Muscle layer of duodenum (tissue), 2 donors: ENCODE data around the gene PPP1R12B.
"Not testable (repeated sequence)": the region's sequence is repeated elsewhere in the genome, so short reads cannot be mapped to it uniquely, and the experiment has no call there.

Source experiments
- H3K27ac ChIP-seq: one replicate; pipeline ENCODE4 v1.7.0; 2013; ENCODE audit warnings: mild to moderate bottlenecking, low read length
- H3K27me3 ChIP-seq: one replicate; pipeline ENCODE4 v1.7.0; 2013; ENCODE audit warnings: low read depth, mild to moderate bottlenecking, control low read depth, low read length
- H3K36me3 ChIP-seq, 2 donors: one replicate each; pipeline ENCODE4 v1.7.0; 2013; ENCODE audit warnings: low read length in 2 of 2, control low read depth in 1 of 2, mild to moderate bottlenecking in 1 of 2; ENCODE audit not compliant: insufficient read depth in 2 of 2, control insufficient read depth in 1 of 2
- H3K4me1 ChIP-seq, 2 donors: one replicate each; pipeline ENCODE4 v1.7.0; 2013; ENCODE audit warnings: low read length in 2 of 2, mild to moderate bottlenecking in 2 of 2, control low read depth in 1 of 2, moderate library complexity in 1 of 2; ENCODE audit not compliant: insufficient read depth in 2 of 2, control insufficient read depth in 1 of 2
- H3K4me3 ChIP-seq, 2 donors: one replicate each; pipeline ENCODE4 v1.7.0; 2013; ENCODE audit warnings: low read length in 2 of 2, low read depth in 1 of 2, mild to moderate bottlenecking in 1 of 2
- H3K9me3 ChIP-seq, 2 donors: one replicate each; pipeline ENCODE4 v1.7.0; 2013; ENCODE audit warnings: low read length in 2 of 2, control low read depth in 1 of 2, mild to moderate bottlenecking in 1 of 2; ENCODE audit not compliant: control insufficient read depth in 1 of 2
- donor health status: healthy.

PPP1R12B gene

DNA sequence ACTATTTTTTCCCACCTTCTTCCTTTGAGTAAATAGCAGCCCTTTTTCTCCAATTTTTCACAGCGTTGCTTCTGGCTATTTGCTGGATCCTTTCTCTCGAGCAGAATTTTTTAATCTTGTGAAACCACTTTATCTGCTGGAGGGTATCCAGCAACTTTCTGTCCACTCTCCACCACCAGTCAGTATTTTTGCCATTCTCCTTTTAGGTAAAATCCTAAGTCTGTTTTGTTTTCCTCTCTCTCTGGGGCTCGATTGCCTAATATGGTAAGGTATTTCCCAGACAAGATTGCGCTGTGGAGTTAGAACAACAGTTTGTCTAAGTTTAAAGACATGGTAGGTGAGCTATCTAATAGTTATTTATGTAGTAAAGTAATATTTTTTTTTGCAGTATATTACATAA, 156.9 kb downstream of the PPP1R12B start:
- Histone ChIP-seq H3K27me3 (no peaks in the 10 kb centered on the region), H3K4me1 (peaks cover 0 to 4% of the 10 kb centered on the region in 2 donors), H3K4me3 (no peak overlapping the region), H3K9me3 (no peaks in the 10 kb centered on the region), H3K36me3 (no peaks in the 10 kb centered on the region), H3K27ac (peak overlapping the region; percentile 87)

DNA sequence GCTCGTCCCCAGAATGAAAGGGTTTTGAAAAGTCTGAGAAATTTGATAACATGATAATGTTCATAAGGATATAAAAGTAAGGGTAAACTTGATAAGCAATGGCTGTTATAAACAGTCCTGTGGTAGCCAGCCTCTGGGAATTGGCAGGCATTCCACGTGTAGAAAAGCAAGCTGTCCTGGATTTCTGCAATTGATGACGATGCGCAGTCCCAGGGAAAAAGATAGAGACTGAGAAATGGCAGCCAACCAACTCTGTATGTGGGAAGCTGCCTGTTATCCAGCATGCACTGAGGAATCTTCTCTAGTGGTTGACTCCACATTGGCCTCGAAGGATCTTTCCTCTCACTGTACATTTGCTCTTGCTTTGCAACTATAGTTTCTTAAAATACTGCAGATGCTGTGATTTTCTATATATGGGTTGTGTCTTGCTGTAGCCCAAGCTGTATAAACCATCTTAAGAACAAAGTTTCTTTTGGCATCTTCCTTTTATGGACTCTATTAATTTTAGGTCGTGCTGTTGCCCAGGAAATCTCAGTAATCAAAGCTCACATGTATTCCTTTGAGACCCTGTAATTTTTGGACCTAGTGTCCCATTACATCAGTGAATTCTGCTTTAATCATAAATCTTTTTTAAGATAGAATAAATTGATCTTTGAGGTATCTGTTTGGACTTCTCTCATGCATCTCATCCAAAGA, 157.5 kb downstream of the PPP1R12B start:
- Histone ChIP-seq H3K27ac (peak overlapping the region; percentile 87), H3K4me3 (peak overlapping the region in 1 of 2 donors; percentile 28)
- H3K9me3 ChIP-seq, H3K36me3 ChIP-seq, H3K4me1 ChIP-seq, H3K27me3 ChIP-seq: not testable (repeated sequence)

DNA sequence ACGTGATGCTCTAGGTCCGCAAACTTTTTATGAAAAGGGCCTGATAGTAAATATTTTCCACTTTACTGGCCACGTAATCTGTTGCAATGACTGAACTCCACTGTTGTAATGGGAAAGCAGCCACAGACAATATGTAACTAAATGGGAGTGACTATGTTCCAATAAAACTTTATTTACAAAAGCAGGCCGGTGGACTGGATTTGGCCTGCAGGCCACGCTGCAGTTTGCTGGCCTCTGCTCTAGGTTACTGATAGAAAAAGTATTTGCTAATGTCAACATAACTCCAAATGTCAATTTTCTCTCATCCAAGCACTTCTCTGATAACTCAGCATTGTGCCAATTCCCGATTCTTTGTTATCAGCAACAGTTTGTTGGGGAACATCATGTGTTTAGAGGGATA, 160.4 kb downstream of the PPP1R12B start:
- H3K27me3 ChIP-seq, H3K4me1 ChIP-seq, H3K9me3 ChIP-seq, H3K36me3 ChIP-seq, H3K4me3 ChIP-seq, H3K27ac ChIP-seq: not testable (repeated sequence)

DNA sequence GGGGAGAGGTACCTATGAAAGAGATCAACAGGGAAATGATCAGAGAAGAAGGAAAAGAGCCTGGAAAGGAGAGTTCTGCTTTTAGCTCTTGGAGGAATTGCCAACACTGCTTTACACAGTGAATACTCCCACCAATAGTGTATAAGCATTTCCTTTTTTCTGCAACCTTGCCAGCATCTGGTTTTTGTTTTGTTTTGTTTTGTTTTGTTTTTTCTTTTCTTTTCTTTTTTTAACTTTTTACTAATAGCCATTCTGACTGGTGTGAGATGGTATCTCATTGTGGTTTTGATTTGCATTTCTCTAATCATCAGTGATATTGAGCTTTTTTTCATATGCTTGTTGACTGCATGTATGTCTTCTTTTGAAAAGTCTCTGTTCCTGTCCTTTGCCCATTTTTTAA, 165.4 kb downstream of the PPP1R12B start:
- H3K36me3 ChIP-seq, H3K4me1 ChIP-seq, H3K4me3 ChIP-seq, H3K27ac ChIP-seq, H3K9me3 ChIP-seq, H3K27me3 ChIP-seq: not testable (repeated sequence)

DNA sequence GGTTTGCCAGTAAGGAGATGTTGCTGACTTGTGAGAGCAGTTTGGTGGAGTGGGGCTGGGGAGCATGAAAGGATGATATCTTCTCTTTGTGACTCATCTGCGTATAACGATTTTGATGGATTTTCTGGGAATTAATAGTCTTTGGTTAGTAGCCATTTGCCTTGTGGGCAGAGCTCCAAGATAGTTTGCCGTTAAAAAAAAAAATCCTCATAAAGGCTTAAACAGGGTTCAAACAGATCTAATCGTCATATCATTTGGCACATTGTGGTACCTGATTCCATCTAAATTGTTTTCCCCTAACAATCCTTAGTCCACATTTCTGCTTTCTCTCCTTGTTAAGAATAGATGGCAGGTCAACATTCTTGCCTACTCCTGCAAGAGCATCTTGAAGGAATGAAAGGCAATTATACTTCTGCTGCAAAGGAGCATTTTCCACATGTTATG, 168.0 kb downstream of the PPP1R12B start:
- Histone ChIP-seq H3K4me1 (no peaks in the 10 kb centered on the region), H3K9me3 (no peaks in the 10 kb centered on the region), H3K27me3 (no peaks in the 10 kb centered on the region), H3K4me3 (no peak overlapping the region), H3K36me3 (no peaks in the 10 kb centered on the region), H3K27ac (no peak overlapping the region)

DNA sequence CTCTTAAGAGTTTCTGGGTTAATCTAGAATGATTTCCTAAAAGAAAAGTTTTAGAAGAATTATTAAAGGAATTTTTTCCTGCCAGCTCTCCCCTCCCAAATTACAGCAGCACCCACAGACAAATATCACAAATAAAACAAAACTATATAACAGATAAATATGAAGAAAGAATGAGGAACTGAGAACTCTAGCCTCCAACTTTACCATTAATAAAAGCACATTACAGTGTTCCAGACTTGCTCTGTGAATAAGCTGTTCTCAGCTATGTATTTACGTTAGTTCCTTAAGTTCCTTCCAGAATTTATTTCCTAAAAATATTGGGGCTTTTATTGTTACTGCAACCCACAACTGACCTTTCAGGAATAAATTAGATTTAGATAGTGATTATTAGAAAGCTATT, 168.6 kb downstream of the PPP1R12B start:
- H3K4me1 ChIP-seq, H3K27ac ChIP-seq, H3K36me3 ChIP-seq, H3K4me3 ChIP-seq, H3K9me3 ChIP-seq, H3K27me3 ChIP-seq: not testable (repeated sequence)

DNA sequence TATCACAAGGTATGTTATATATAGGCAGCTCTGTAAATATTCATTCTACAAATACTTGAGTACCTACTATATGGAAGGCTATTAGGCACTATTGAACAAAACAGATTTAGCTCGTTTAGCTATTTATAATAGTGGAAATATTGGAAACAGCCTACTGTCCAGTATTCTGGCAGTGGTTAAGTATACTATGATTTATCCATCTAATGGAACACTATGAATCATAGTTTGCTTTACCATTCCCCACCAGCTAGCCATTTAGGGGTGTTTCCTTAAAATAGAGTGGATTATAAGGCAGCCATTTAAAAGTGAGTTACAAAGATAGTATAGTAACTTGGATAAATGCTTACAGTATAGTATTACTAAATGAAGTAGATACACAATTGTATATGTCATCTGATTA, 169.7 kb downstream of the PPP1R12B start:
- H3K27ac ChIP-seq, H3K36me3 ChIP-seq, H3K9me3 ChIP-seq, H3K27me3 ChIP-seq, H3K4me3 ChIP-seq, H3K4me1 ChIP-seq: not testable (repeated sequence)

DNA sequence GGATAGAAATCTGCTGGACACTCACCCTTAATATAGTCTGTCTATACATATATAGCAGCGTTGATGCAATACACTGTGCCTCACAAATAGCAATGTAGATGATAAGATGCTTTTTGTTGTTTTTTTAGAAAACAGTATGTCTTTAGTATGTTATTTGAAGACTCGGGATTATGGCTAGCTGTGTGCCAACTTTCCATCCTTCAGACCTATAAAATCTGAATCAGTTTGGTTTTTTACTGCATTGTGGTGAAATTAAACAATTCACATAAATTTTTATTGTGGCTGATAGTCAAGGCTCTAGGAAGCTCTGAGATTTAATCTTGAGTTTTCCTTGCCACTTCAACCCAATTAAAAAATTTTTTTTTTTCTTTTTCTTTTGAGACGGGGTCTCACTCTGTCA, 170.4 kb downstream of the PPP1R12B start:
- not testable (repeated sequence) for H3K27me3 ChIP-seq, H3K36me3 ChIP-seq, H3K9me3 ChIP-seq, H3K4me1 ChIP-seq, H3K4me3 ChIP-seq
- H3K27ac ChIP-seq = peak overlapping the region; percentile 63

DNA sequence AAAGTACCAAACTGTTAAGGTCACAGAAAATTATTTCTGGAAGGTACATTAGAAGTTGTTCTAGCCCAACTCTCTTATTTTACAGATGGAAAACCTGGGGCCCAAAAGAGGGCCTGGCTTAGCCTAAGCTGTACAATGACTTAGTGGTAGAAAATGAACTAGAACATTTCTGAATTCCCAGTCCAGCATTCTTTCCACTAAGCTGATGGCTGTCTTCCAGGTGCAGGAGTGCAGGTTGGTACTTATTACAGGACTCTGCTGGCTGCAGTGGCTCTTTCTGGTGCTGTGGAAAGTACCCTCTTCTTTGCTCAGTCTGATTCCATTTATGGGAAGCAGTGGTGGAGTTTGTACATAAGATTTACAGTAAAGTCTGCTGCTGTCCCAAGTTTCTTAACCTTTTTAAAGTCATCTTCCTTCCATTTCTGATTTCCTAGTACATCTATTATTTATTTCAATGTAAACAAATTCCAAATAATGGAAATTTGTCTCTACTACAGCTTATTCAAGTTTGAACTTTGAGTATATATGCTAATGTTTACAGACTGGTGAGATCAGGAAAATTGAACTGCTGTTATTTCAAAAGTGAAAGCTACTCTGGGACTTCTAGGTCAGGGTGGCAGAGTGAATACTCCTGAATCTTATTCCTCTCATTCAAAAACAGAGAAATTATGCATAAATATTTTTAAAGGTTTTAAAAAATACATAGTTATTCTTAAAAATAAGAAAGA, 171.8 kb downstream of the PPP1R12B start:
- peak overlapping the region; percentile 63 for H3K27ac ChIP-seq
- not testable (repeated sequence) for H3K36me3 ChIP-seq, H3K4me3 ChIP-seq, H3K4me1 ChIP-seq, H3K27me3 ChIP-seq, H3K9me3 ChIP-seq

DNA sequence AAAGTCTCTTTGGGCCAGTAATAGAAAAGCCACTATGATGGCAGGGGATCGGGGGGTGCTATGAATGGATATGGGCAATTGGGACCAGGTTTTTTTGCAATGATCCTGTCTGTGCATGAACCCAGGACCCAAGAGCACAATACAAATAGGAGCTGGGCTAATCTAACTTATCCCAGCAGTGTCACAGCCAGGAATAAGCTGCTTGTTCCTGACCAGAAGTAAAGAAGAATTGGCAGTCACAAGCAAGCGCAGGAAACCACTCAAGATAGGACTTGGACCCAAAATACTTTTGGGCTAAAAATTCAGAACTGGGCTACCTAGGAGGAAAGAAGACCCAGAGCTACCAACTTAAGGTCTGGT, 172.3 kb downstream of the PPP1R12B start:
- H3K27ac ChIP-seq, H3K4me1 ChIP-seq, H3K4me3 ChIP-seq: not testable (repeated sequence)

DNA sequence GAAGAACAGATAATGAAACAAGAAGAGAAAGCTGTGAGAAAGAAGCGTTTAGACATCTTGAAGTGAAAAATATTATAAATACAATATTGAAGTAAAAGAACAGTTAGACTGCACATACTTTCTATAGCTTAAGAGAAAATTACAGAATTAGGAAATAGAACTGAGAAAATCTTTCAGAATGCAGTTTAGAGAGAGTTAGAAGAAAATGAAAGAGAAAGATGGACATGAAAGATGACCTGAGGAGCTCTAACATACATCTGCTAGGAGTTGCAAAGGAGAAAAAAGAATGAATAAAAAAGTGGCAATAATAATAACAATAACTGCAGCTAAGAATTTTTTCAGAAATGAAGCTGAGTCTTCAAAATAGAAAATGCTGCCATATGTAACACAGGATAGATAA, 173.0 kb downstream of the PPP1R12B start:
- H3K4me1 ChIP-seq, H3K36me3 ChIP-seq, H3K27ac ChIP-seq: not testable (repeated sequence)

More for the DNA sequence above, 172.3 kb downstream of the PPP1R12B start:
- not testable (repeated sequence) for H3K9me3 ChIP-seq, H3K27me3 ChIP-seq, H3K36me3 ChIP-seq

DNA sequence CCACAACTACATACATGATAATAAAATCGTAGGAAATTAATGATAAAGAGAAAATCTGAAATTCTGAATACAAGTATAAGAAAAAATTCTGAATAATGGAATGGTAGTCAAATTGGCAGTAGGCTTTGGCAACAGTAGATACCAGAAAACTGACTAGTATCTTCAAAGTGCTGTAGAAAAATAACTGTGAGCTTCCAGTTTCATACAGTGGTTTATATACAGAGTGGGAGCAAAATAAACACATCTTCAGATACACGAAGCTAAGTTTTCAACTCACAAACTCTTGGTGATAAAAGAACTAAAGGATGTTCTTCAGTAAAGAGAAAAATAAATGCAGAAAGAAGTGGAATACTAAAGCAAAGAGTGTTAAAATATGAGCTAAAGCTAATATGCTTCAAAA, 173.4 kb downstream of the PPP1R12B start:
- Histone ChIP-seq H3K36me3 (no peaks in the 10 kb centered on the region), H3K4me1 (no peaks in the 10 kb centered on the region), H3K27me3 (no peaks in the 10 kb centered on the region), H3K27ac (no peak overlapping the region), H3K9me3 (no peaks in the 10 kb centered on the region), H3K4me3 (no peak overlapping the region)

More for the DNA sequence above, 173.0 kb downstream of the PPP1R12B start:
- not testable (repeated sequence) for H3K27me3 ChIP-seq, H3K9me3 ChIP-seq, H3K4me3 ChIP-seq
